Measurements from ENCODE around the gene CETP.

DNA sequence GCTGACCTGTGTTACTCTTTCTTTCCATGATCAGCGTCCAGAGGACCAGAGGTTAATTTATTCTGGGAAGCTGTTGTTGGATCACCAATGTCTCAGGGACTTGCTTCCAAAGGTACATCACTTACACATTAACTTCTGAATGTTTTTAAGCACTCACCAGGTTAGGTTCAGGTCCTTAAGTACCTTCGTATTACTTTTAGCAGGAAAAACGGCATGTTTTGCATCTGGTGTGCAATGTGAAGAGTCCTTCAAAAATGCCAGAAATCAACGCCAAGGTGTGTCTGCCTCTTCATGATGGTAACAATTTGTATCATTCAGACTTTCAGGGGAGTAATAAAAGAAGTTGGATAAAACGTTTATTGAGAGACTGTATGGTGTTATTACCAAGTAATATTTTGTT, 26.5 kb upstream of the CETP start:
- TF ChIP-seq, protein P1, sequence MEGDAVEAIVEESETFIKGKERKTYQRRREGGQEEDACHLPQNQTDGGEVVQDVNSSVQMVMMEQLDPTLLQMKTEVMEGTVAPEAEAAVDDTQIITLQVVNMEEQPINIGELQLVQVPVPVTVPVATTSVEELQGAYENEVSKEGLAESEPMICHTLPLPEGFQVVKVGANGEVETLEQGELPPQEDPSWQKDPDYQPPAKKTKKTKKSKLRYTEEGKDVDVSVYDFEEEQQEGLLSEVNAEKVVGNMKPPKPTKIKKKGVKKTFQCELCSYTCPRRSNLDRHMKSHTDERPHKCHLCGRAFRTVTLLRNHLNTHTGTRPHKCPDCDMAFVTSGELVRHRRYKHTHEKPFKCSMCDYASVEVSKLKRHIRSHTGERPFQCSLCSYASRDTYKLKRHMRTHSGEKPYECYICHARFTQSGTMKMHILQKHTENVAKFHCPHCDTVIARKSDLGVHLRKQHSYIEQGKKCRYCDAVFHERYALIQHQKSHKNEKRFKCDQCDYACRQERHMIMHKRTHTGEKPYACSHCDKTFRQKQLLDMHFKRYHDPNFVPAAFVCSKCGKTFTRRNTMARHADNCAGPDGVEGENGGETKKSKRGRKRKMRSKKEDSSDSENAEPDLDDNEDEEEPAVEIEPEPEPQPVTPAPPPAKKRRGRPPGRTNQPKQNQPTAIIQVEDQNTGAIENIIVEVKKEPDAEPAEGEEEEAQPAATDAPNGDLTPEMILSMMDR (IDR thresholded peaks at IDR 0.05; ENCODE audit: insufficient read depth, low read depth, low read length): no peak
- no peak for TF ChIP-seq EZH2 (IDR thresholded peaks at IDR 0.05; ENCODE audit: insufficient read depth, low read length)

Data from astrocyte (in vitro differentiated cells and primary cell).